Right atrium auricular region (tissue), 2 donors: ENCODE data around the gene ACADVL. TPM values are rescaled to one million over a fixed set of nuclear protein-coding genes. Genes with fewer than 3 reads are reported as not detected.
"Not testable (repeated sequence)": the region's sequence is repeated elsewhere in the genome, so short reads cannot be mapped to it uniquely, and the experiment has no call there.

ENCODE experiments used
- DNase-seq: peaks from one replicate; pipeline ENCODE4 v3.0.0-alpha.2; 2019; ENCODE audit warnings: low spot score
- H3K27ac ChIP-seq, 2 donors: fragments of 200-600 bp; sonication (generic); 1 replicate in 1 of 2; 2 replicates in 1 of 2; pipeline ENCODE4 v1.5.1; 2016 to 2019
- H3K27me3 ChIP-seq, 2 donors: fragments of 200-600 bp; sonication (generic); one replicate each; pipeline versions ENCODE4 v1.5.1 to v1.6.0; 2017 to 2019
- H3K36me3 ChIP-seq: fragments of 200-600 bp; sonication (generic); one replicate; pipeline ENCODE4 v1.5.1; 2016
- H3K4me1 ChIP-seq, 2 donors: fragments of 200-600 bp; sonication (generic); one replicate each; pipeline versions ENCODE4 v1.5.1 to v1.6.0; 2017 to 2019
- H3K4me3 ChIP-seq, 2 donors: fragments of 200-600 bp; sonication (generic); 1 replicate in 1 of 2; 2 replicates in 1 of 2; pipeline ENCODE4 v1.5.1; 2017 to 2019; ENCODE audit warnings: mild to moderate bottlenecking in 1 of 2, moderate library complexity in 1 of 2
- H3K9me3 ChIP-seq, 2 donors: fragments of 200-600 bp; sonication (generic); one replicate each; pipeline ENCODE4 v1.5.1; 2019
- CTCF ChIP-seq, 2 donors: fragments of 200-600 bp; sonication (generic); IDR thresholded peaks; one replicate each; pipeline ENCODE4 v1.5.1; 2019; ENCODE audit warnings: antibody characterized with exemption in 2 of 2
- total RNA-seq, 2 donors: library from RNA; depleted of rRNA; stranded (reverse); fragments of >200 nt; gene quantifications; one replicate each; pipeline ENCODE4 v1.1.0, GENCODE V29; 2016

The ACADVL gene
- total RNA-seq, 2 donors from 2014 or later, result 695 to 758 TPM

DNA sequence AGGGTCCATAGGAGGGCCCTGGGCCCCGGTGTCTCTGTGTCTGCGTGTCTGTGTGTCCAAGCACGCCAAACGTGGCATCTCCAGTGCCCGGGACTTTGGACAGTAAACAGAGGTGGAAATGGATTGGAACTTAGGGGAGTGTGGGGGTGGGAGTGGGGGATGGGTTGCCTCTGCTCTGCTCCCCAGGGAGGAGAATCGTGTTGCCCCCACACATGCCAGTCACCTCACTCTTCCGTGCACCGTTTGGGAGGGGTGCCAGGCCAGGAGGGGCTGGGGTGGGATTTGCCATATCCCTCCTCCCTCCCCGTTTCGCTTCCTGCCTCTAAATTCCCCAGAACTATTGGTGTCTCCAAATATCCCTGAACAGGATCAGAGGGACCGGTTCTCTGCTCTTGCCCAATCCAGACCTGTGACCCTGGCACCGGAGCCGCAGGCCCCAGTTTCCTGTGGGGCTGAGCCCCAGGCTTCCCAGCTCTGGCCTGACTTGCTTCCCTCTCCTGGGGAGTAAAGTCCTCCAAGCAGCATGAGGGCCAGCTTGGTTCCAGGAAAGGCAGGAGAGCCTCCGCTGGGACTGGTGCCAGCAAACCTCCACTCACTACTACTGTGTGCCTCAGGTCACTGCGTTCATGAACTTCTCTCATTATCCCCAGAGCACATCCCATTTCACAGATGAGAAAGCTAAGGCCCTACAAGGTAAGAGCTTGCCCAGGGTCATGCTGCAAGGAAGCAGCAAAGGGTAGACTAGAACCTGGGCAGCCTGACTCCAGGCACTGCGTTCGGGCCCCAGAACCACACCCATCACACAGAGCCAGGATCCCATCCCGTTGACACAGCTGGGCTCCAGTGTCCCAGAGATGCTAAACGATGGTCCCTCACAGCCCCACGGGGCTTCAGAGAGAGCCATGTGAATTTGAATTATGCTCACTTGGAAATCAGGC is 40.2 kb upstream of the ACADVL start, which contains the start of gene ASGR1:
ASGR1 (minus strand) TSS at position 54 of the 938 bp plus-strand sequence. CDS start 807 bp downstream, outside the sequence.
- no peak for TF ChIP-seq CTCF (IDR thresholded peaks at IDR 0.05)
- Histone ChIP-seq H3K27ac (no peak within 1 kb of the TSS), H3K4me1 (peaks cover 0 to 17% of the 10 kb centered on the region in 2 donors), H3K36me3 (no peaks in the 10 kb centered on the region), H3K9me3 (no peaks in the 10 kb centered on the region), H3K27me3 (no peaks in the 10 kb centered on the region), H3K4me3 (peak within 1 kb of the TSS in 1 of 2 donors; percentile 48)
- DNase-seq, result no peak

- peaks cover 0 to 12% of the 10 kb centered on the region in 2 donors for H3K4me1 ChIP-seq
- not testable (repeated sequence) for H3K4me3 ChIP-seq, H3K27me3 ChIP-seq, H3K27ac ChIP-seq, DNase-seq, H3K9me3 ChIP-seq, H3K36me3 ChIP-seq
Observed at GRCh38 chr17:7182101-7182500, 37.6 kb upstream of the ACADVL start.

DNA sequence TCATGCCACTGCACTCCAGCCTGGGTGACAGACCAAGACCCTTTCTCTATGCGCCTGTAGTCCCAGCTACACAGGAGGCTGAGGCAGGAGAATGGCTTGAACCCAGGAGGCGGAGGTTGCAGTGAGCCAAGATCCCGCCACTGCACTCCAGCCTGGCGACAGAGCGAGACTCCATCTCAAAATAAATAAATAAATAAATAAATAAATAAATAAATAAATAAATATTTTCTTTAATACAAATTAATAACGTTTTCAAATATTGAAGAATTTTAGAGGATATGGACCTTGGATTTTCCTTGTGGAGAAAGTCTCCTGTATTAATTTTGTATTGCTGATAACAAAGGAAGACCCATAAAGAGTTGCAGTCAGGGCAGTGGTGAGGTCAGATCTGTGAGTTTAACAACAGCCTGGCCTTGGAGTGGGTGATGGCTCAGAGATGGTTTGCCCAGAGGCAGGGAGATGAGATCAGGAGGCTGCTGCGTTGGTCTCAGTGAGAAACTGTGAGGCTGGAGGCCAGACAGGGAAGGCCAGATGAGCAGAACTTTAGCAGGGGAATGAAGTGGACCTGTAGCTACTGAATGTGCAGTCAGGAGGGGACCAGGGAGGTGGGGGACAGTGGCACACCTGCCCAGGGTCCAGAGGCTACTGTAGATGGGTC is 36.2 kb upstream of the ACADVL start:
- Histone ChIP-seq H3K27me3 (no peaks in the 10 kb centered on the region), H3K9me3 (no peaks in the 10 kb centered on the region), H3K4me3 (no peak overlapping the region), H3K4me1 (no peaks in the 10 kb centered on the region), H3K36me3 (no peaks in the 10 kb centered on the region), H3K27ac (no peak overlapping the region)
- DNase-seq, result no peak
- TF ChIP-seq CTCF (IDR thresholded peaks at IDR 0.05), result no peak

- DNase-seq, result no peak
- Histone ChIP-seq H3K27me3 (no peaks in the 10 kb centered on the region), H3K9me3 (no peaks in the 10 kb centered on the region), H3K4me1 (no peaks in the 10 kb centered on the region), H3K36me3 (no peaks in the 10 kb centered on the region), H3K4me3 (no peak overlapping the region), H3K27ac (no peak overlapping the region)
- TF ChIP-seq CTCF (IDR thresholded peaks at IDR 0.05), result no peak
Observed at GRCh38 chr17:7184091-7184488, 35.6 kb upstream of the ACADVL start.

DNA sequence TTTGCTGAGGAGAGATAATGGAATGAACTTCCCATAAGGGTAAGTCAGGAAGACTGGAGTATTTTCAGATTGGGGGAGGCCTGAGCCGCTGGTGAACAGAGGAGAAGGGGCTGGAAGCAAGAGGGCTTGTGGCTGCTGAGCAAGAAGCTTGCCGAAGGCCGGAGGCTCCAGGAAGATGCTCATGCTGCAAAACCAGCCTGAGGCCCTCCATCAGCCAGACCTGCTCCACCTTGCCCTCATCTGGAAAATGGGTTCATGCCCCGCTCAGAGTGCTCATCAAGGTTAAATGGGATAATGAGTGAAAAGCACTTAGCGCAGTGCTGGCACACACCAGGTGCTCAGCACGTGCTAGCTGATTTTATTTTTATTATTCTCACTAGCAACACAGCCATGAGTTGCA is 35.1 kb upstream of the ACADVL start:
- no peaks in the 10 kb centered on the region for H3K36me3 ChIP-seq
- H3K9me3 ChIP-seq, result no peaks in the 10 kb centered on the region
- H3K4me3 ChIP-seq, result no peak overlapping the region
- H3K27me3 ChIP-seq, result no peaks in the 10 kb centered on the region
- TF ChIP-seq CTCF (IDR thresholded peaks at IDR 0.05), result no peak
- no peak for DNase-seq
- no peak overlapping the region for H3K27ac ChIP-seq
- no peaks in the 10 kb centered on the region for H3K4me1 ChIP-seq

DNA sequence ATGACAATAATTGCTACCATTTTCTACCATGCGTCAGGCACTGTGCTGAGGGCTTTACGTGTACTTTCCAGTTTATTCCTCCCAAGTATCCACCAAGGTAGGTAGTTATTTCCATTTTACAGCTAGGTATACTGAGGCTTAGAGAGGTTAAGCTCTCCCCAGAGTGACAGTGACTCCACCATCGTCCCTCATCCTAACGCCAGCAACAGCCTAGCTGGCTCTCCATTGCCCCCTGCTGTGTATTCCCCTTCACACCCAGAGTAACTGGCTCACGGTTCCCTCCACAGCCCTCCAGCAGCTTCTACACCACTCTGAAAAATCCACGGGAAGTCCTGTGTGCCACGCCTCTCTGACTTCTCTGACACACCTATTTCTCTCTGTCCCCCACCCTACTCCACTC is 33.5 kb upstream of the ACADVL start:
- no peaks in the 10 kb centered on the region for H3K4me1 ChIP-seq
- TF ChIP-seq CTCF (IDR thresholded peaks at IDR 0.05), result no peak
- no peaks in the 10 kb centered on the region for H3K9me3 ChIP-seq
- DNase-seq, result no peak
- H3K4me3 ChIP-seq, result no peak overlapping the region
- H3K36me3 ChIP-seq, result no peaks in the 10 kb centered on the region
- H3K27ac ChIP-seq, result no peak overlapping the region
- H3K27me3 ChIP-seq, result no peaks in the 10 kb centered on the region
